ENCODE measurements around the gene GDPGP1. TPM values are rescaled to one million over a fixed set of nuclear protein-coding genes. Genes with fewer than 3 reads are reported as not detected.

Gene GDPGP1
- total and polyA plus RNA-seq, 10 of the 15 experiments (the other 5 are each of a cell fraction or from before 2014, with no cell fraction given): 0.68 to 8.9 (median 3.0) TPM

DNA sequence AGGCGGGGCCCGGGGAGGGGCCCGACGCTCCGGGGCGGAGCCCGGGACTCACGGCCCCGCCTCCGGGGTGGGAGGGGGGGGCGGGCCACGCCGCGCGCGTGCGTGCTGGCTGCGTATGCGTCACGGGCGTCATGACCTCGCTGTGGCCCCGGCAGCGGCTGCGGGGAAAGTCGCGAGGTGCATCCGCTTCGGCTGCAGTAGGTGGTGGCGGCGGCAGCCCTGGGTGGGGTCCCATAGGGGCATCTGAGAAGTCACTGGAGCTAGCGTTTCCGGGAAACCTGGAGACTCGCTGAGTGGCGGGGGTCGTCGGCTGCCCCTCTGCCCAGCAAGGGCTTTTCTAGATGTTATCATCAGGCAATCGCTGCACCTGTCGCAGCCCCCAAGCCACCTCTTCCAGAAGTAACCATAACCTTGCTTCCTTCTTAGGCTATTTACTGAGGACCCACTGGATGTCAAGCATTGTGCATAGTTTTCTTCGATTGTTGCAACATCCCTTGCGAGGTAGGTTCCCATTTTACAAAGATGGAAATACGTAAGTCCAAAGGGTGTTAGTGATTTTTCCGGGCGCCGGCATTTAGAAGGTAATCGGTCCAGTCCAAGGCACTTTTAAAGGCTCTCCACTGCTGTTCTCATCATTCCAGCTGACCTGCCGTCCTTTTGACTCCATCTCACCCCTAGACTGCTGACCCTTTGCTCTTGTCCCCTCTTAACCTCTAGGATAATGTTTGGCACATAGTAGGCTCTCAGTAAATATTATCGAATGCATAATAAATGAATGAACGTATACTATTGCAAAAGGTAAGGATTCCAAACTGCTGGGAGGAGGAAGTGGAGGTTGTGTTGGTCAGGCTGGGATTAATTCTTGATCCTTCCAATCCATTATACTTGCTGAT lies at the start of gene GDPGP1 (continued):
- peak; percentile 80 for TF ChIP-seq NR2C1 (IDR thresholded peaks at IDR 0.05)
- TF ChIP-seq CHD2 (IDR thresholded peaks at IDR 0.05; ENCODE audit: borderline replicate concordance, low read depth, low read length): peak; percentile 25; the same call in 1 of the 2 replicates
- TF ChIP-seq PML (IDR thresholded peaks at IDR 0.05; ENCODE audit: low read length): peak; percentile 86; the same call in 1 of the 2 replicates
- peak; percentile 84 for TF ChIP-seq ZNF687 (IDR thresholded peaks at IDR 0.05)
- 0 out of 2 replicates have a peak, but pooled peaks have one; percentile 8 for TF ChIP-seq EED (IDR thresholded peaks at IDR 0.05; ENCODE audit: low read depth)
- TF ChIP-seq NRF1 (conservative IDR thresholded peaks at IDR 0.05; ENCODE audit: low read depth, low read length): peak; percentile 63
- 0 out of 2 replicates have a peak, but pooled peaks have one; percentile 27 for TF ChIP-seq YY1 (IDR thresholded peaks at IDR 0.05; ENCODE audit: low read depth, low read length)
- TF ChIP-seq POLR2A (IDR thresholded peaks at IDR 0.05; ENCODE audit: low read depth, low read length): peak; percentile 92
- no peak for TF ChIP-seq CBFB (IDR thresholded peaks at IDR 0.05; ENCODE audit: low read depth)
- TF ChIP-seq SMAD1 (IDR thresholded peaks at IDR 0.05; ENCODE audit: low read depth, partially characterized antibody): peak; percentile 41
- no peak for TF ChIP-seq SMAD5 (IDR thresholded peaks at IDR 0.05; ENCODE audit: low read depth)
- peak; percentile 53 to 87; a peak in 3 of 4 replicates for TF ChIP-seq BHLHE40 (IDR thresholded peaks at IDR 0.05; ENCODE audit: borderline replicate concordance in 1 of 2, low read depth in 2 of 2, low read length in 1 of 2)
- TF ChIP-seq RAD21 (IDR thresholded peaks at IDR 0.05; ENCODE audit: insufficient read depth, low read depth, low read length): no peak
- TF ChIP-seq MTA2 (IDR thresholded peaks at IDR 0.05; ENCODE audit: low read depth): 0 out of 2 replicates have a peak, but pooled peaks have one; percentile 23
- no peak for TF ChIP-seq STAT3 (IDR thresholded peaks at IDR 0.05; ENCODE audit: low read depth, low read length)
- peak; percentile 94 for TF ChIP-seq NR2F1 (conservative IDR thresholded peaks at IDR 0.05)
- TF ChIP-seq ZZZ3 (IDR thresholded peaks at IDR 0.05; ENCODE audit: control insufficient read depth, insufficient read length, low read depth): no peak
- TF ChIP-seq MXI1 (IDR thresholded peaks at IDR 0.05; ENCODE audit: low read depth, low read length): peak; percentile 74
- TF ChIP-seq ATF7 (IDR thresholded peaks at IDR 0.05; ENCODE audit: low read depth): 0 out of 2 replicates have a peak, but pooled peaks have one; percentile 25
- peak; percentile 73; the same call in 1 of the 2 replicates for TF ChIP-seq CREB1 (IDR thresholded peaks at IDR 0.05; ENCODE audit: low read depth)
- peak; percentile 78 for TF ChIP-seq SP1 (IDR thresholded peaks at IDR 0.05; ENCODE audit: low read depth, low read length)
- TF ChIP-seq TAF1 (IDR thresholded peaks at IDR 0.05; ENCODE audit: borderline replicate concordance, low read depth, low read length): peak; percentile 51; the same call in 1 of the 2 replicates
- peak; percentile 82; the same call in 1 of the 2 replicates for TF ChIP-seq POLR2AphosphoS2 (IDR thresholded peaks at IDR 0.05; ENCODE audit: low read depth, low read length)
